SK-N-SH (cell line): Measurements from ENCODE around the gene AGMO. TPM values are rescaled to one million over a fixed set of nuclear protein-coding genes. Genes with fewer than 3 reads are reported as not detected.

Source experiments
- CTCF ChIA-PET: fragments of 300-600, 350-600 bp; formaldehyde crosslinking; extraction: SDS; loops from one replicate; lab custom pipeline; 2021; lab: Yijun Ruan, JAX
- POLR2A ChIA-PET: fragments of 350-600 bp; sonication (Branson Sonifier 250); formaldehyde crosslinking; extraction: SDS; loops from one replicate; lab custom pipeline; 2020; ENCODE audit warnings: antibody characterized with exemption, inconsistent platforms; lab: Yijun Ruan, JAX
- DNase-seq: peaks from one replicate; pipeline ENCODE4 v3.0.0; 2012
- H2AFZ ChIP-seq: fragments of 200-600 bp; sonication (generic); 2 replicates; pipeline ENCODE4 v1.8.1; 2016; ENCODE audit warnings: antibody characterized with exemption, mild to moderate bottlenecking, low read depth
- H3F3A ChIP-seq: fragments of 200-600 bp; sonication (generic); replicated peaks from 2 replicates; pipeline ENCODE3; 2016; ENCODE audit warnings: antibody characterized with exemption, mild to moderate bottlenecking; ENCODE audit not compliant: insufficient read depth
- H3K27ac ChIP-seq, 2 experiments: fragments of 200-500 bp in 1 of 2; fragments of 200-600 bp in 1 of 2; sonication (Bioruptor generic) in 1 of 2; sonication (generic), shearing (Covaris generic) in 1 of 2; 2 replicates each; pipeline versions ENCODE4 v1.5.1 to v1.6.1; 2014 to 2016; ENCODE audit warnings: low read depth in 2 of 2, inconsistent platforms in 1 of 2, low read length in 1 of 2, mild to moderate bottlenecking in 1 of 2, mixed read lengths in 1 of 2
- H3K27me3 ChIP-seq: fragments of 200-600 bp; sonication (generic), shearing (Covaris generic); 2 replicates; pipeline ENCODE4 v1.6.1; 2016; ENCODE audit warnings: mixed run types; ENCODE audit not compliant: insufficient read depth
- H3K36me3 ChIP-seq, 2 experiments: fragments of 200-500 bp in 1 of 2; fragments of 200-600 bp in 1 of 2; sonication (Bioruptor generic) in 1 of 2; sonication (generic) in 1 of 2; replicated peaks in 1 of 2; 2 replicates each; pipeline versions ENCODE3 to v1.5.1; 2014 to 2016; ENCODE audit warnings: low read length in 1 of 2, mild to moderate bottlenecking in 1 of 2; ENCODE audit not compliant: insufficient read depth in 2 of 2, control insufficient read depth in 1 of 2
- H3K4me1 ChIP-seq, 2 experiments: fragments of 200-500 bp in 1 of 2; fragments of 200-600 bp in 1 of 2; sonication (Bioruptor generic) in 1 of 2; sonication (generic), shearing (Covaris generic) in 1 of 2; 2 replicates each; pipeline versions ENCODE4 v1.5.1 to v1.6.1; 2014 to 2016; ENCODE audit warnings: low read depth in 1 of 2, low read length in 1 of 2, mixed run types in 1 of 2; ENCODE audit not compliant: insufficient read depth in 2 of 2, control insufficient read depth in 1 of 2
- H3K4me2 ChIP-seq: fragments of 200-600 bp; sonication (generic), shearing (Covaris generic); 2 replicates; pipeline ENCODE4 v1.6.1; 2017; ENCODE audit warnings: mixed run types
- H3K4me3 ChIP-seq, 2 experiments: fragments of 200-500 bp in 1 of 2; fragments of 200-600 bp in 1 of 2; sonication (Bioruptor generic) in 1 of 2; sonication (generic), shearing (Covaris generic) in 1 of 2; 2 replicates each; pipeline versions ENCODE4 v1.5.1 to v1.8.1; 2014 to 2016; ENCODE audit warnings: low read depth in 2 of 2, inconsistent platforms in 1 of 2, low read length in 1 of 2, mild to moderate bottlenecking in 1 of 2, mixed read lengths in 1 of 2, moderate library complexity in 1 of 2
- H3K79me2 ChIP-seq: fragments of 200-600 bp; sonication (generic); 2 replicates; pipeline ENCODE4 v1.8.1; 2017; ENCODE audit warnings: mild to moderate bottlenecking; ENCODE audit not compliant: insufficient read depth
- H3K9ac ChIP-seq: fragments of 200-600 bp; sonication (generic); 2 replicates; pipeline ENCODE4 v1.6.1; 2017; ENCODE audit warnings: mixed run types
- H3K9me2 ChIP-seq: fragments of 200-600 bp; sonication (generic); 2 replicates; pipeline ENCODE4 v1.6.1; 2017; ENCODE audit warnings: mixed run types
- H3K9me3 ChIP-seq: fragments of 200-600 bp; sonication (generic); 2 replicates; pipeline ENCODE4 v1.6.1; 2017; ENCODE audit warnings: mixed run types, mild to moderate bottlenecking, moderate library complexity
- H4K20me1 ChIP-seq: fragments of 200-600 bp; sonication (generic); 2 replicates; pipeline ENCODE4 v1.6.1; 2017; ENCODE audit warnings: mild to moderate bottlenecking, mixed run types; ENCODE audit not compliant: insufficient read depth
- CHD2 ChIP-seq: fragments of 150-350 bp; IDR thresholded peaks from 2 replicates; pipeline ENCODE4 v1.6.1; 2018; ENCODE audit warnings: low read length; ENCODE audit not compliant: partially characterized antibody
- ELF1 ChIP-seq: IDR thresholded peaks from 2 replicates; pipeline ENCODE4 v1.4.0; 2012
- EP300 ChIP-seq, 2 experiments: IDR thresholded peaks; 2 replicates each; pipeline versions ENCODE4 v1.4.0 to v1.6.1; 2012; ENCODE audit warnings: borderline replicate concordance in 1 of 2, low read depth in 1 of 2, low read length in 1 of 2
- EZH2phosphoT487 ChIP-seq: fragments of 200-600 bp; sonication (generic); IDR thresholded peaks from 2 replicates; pipeline ENCODE4 v1.6.1; 2017; ENCODE audit warnings: low read depth, mixed run types, mild to moderate bottlenecking, antibody characterized with exemption, moderate library complexity, borderline replicate concordance
- FOSL2 ChIP-seq: IDR thresholded peaks from 2 replicates; pipeline ENCODE4 v1.4.0; 2012; ENCODE audit warnings: low read depth, mild to moderate bottlenecking, moderate library complexity, borderline replicate concordance
- GABPA ChIP-seq: IDR thresholded peaks from 2 replicates; pipeline ENCODE4 v1.4.0; 2012; ENCODE audit warnings: low read depth, mild to moderate bottlenecking
- GATA2 ChIP-seq: sonication (generic); formaldehyde crosslinking; IDR thresholded peaks from 2 replicates; pipeline ENCODE4 v1.5.0; 2020; ENCODE audit warnings: mild to moderate bottlenecking, missing genetic modification reagents
- JUND ChIP-seq: IDR thresholded peaks from 2 replicates; pipeline ENCODE4 v1.4.0; 2012
- NFIC ChIP-seq: IDR thresholded peaks from 2 replicates; pipeline ENCODE4 v1.4.0; 2012; ENCODE audit warnings: borderline replicate concordance
- NRF1 ChIP-seq: IDR thresholded peaks from 2 replicates; pipeline ENCODE4 v1.6.1; 2012; ENCODE audit warnings: low read depth, mild to moderate bottlenecking, low read length
- RCOR1 ChIP-seq: fragments of 150-350 bp; IDR thresholded peaks from 2 replicates; pipeline ENCODE4 v1.6.1; 2017; ENCODE audit warnings: antibody characterized with exemption, low read length
- RFX5 ChIP-seq: IDR thresholded peaks from 2 replicates; pipeline ENCODE4 v1.6.1; 2012; ENCODE audit warnings: mild to moderate bottlenecking, improper control_type of control experiment, low read length
- TAF1 ChIP-seq: IDR thresholded peaks from 2 replicates; pipeline ENCODE4 v1.6.1; 2012; ENCODE audit warnings: low read depth, mild to moderate bottlenecking, low read length, moderate library complexity, borderline replicate concordance
- TEAD4 ChIP-seq: IDR thresholded peaks from 2 replicates; pipeline ENCODE4 v1.4.0; 2012; ENCODE audit warnings: mild to moderate bottlenecking, borderline replicate concordance; ENCODE audit not compliant: insufficient read depth
- YY1 ChIP-seq: IDR thresholded peaks from 2 replicates; pipeline ENCODE4 v1.4.0; 2012; ENCODE audit warnings: low read depth, mild to moderate bottlenecking
- WGBS: methylation state at CpG from one replicate; pipeline ENCODE4 v1.1.6; 2017; ENCODE audit warnings: low lambda C conversion rate; 5-methylcytosine and 5-hydroxymethylcytosine counted together
- polyA plus RNA-seq, 3 experiments: library from polyadenylated mRNA; depleted of rRNA; stranded (reverse); fragments of >200 nt; gene quantifications; 2 replicates each; pipeline ENCODE4 v1.2.3, GENCODE V29; 2012
- TF ChIP-seq, protein P1 (sequence below): fragments of 200-600 bp; sonication (generic); IDR thresholded peaks from 2 replicates; pipeline ENCODE4 v1.6.1; 2017; ENCODE audit warnings: antibody characterized with exemption, mild to moderate bottlenecking, moderate library complexity
- TF ChIP-seq, protein P2 (sequence below): fragments of 150-350 bp; IDR thresholded peaks from 2 replicates; pipeline ENCODE4 v1.6.1; 2016; ENCODE audit warnings: mild to moderate bottlenecking, low read depth, low read length
- TF ChIP-seq, protein P3 (sequence below): IDR thresholded peaks from 2 replicates; pipeline ENCODE4; 2012

AGMO gene
- polyA plus RNA-seq, 1 of the 3 experiments (the other 2 are of a cell fraction), result 0.05 TPM

DNA sequence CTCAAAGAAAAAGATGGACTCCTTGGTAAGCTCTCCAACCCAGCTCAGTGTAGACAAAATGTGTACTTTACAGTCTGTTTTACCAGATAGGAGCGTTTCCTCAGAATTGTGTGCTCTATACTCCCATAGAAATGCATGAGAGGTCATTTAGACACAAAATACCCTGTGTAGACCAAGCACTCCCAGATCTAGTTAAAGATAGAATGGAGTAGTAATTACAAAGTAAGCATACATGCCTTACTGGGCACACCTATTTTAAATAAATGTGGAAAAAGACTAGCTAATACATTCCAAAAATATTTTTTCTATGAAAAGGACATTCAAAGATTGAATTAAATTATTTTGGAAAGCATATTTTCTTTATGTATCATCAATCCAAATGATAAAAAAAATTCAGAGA lies 387.3 kb downstream of the AGMO start:
- no peak overlapping the region for H3K9ac ChIP-seq
- no peak for DNase-seq

DNA sequence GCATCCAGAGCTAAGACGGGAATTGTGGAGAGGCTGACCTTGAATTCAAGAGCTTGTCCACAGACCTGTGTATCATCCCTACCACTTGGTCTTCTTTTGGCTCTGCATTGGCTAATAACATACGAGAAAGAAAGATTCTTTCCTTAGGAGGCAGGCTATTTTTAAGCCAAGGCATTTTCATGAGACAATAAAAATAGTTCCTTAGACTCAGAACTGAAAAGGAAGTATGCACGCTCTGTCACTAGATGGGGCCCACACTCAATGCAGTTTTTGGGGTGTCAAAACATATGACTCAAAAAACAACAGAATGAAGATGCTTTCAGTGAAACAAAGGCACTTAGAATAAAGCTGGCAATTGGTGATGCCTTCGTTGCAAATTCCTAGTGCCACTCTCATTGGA lies 393.3 kb downstream of the AGMO start:
- Histone ChIP-seq H3F3A (no peaks in the 10 kb centered on the region), H3K4me2 (no peak overlapping the region), H3K27me3 (no peaks in the 10 kb centered on the region), H3K27ac (no peak overlapping the region), H3K4me3 (no peak overlapping the region), H3K4me1 (no peaks in the 10 kb centered on the region), H3K36me3 (no peaks in the 10 kb centered on the region), H3K9me2 (no peaks in the 10 kb centered on the region), H4K20me1 (no peaks in the 10 kb centered on the region), H3K9me3 (no peaks in the 10 kb centered on the region), H3K79me2 (no peaks in the 10 kb centered on the region), H3K9ac (no peak overlapping the region), H2AFZ (no peak overlapping the region)
- ChIA-PET POLR2A (no interaction called here), CTCF (interaction anchor here (1.0 to 1.7 kb wide), 4 partner anchors 19 to 552 kb away, joined by 3 to 5 read pairs (median 4); no protein-coding TSS in a partner anchor)
- WGBS, result 70% methylated on average over 4 of the region's 4 CpGs
- no peak for DNase-seq
- no peak for TF ChIP-seq RFX5
- TF ChIP-seq, protein P1, sequence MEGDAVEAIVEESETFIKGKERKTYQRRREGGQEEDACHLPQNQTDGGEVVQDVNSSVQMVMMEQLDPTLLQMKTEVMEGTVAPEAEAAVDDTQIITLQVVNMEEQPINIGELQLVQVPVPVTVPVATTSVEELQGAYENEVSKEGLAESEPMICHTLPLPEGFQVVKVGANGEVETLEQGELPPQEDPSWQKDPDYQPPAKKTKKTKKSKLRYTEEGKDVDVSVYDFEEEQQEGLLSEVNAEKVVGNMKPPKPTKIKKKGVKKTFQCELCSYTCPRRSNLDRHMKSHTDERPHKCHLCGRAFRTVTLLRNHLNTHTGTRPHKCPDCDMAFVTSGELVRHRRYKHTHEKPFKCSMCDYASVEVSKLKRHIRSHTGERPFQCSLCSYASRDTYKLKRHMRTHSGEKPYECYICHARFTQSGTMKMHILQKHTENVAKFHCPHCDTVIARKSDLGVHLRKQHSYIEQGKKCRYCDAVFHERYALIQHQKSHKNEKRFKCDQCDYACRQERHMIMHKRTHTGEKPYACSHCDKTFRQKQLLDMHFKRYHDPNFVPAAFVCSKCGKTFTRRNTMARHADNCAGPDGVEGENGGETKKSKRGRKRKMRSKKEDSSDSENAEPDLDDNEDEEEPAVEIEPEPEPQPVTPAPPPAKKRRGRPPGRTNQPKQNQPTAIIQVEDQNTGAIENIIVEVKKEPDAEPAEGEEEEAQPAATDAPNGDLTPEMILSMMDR, result peak; percentile 36

More for the DNA sequence above, 387.3 kb downstream of the AGMO start:
- H2AFZ ChIP-seq, result peak overlapping the region; percentile 64; the same call in 1 of the 2 replicates
- H3K27ac ChIP-seq, result no peak overlapping the region
- no peak overlapping the region for H3K4me2 ChIP-seq
- H3K9me3 ChIP-seq, result no peaks in the 10 kb centered on the region
- H3K79me2 ChIP-seq, result no peaks in the 10 kb centered on the region
- ChIA-PET POLR2A (no interaction called here), CTCF (interaction anchor here (0.5 to 1.4 kb wide), 3 partner anchors 12 to 49 kb away, joined by 3 to 4 read pairs (median 3); no protein-coding TSS in a partner anchor)
- no peaks in the 10 kb centered on the region for H4K20me1 ChIP-seq
- peaks cover 0 to 4% of the 10 kb centered on the region in 2 experiments; a peak in 1 of 4 replicates for H3K4me1 ChIP-seq
- WGBS, result 55% methylated on average over 1 of the region's 1 CpG
- H3K4me3 ChIP-seq, result no peak overlapping the region
- H3K27me3 ChIP-seq, result no peaks in the 10 kb centered on the region
- TF ChIP-seq EP300 (IDR thresholded peaks at IDR 0.05; ENCODE audit: borderline replicate concordance in 1 of 2, low read depth in 1 of 2, low read length in 1 of 2), result peak in 1 of 2 experiments; percentile 27; a peak in 1 of 4 replicates
- TF ChIP-seq NRF1, result no peak
- H3K36me3 ChIP-seq, result no peaks in the 10 kb centered on the region
- peaks cover 17% of the 10 kb centered on the region for H3F3A ChIP-seq
- H3K9me2 ChIP-seq, result no peaks in the 10 kb centered on the region

DNA sequence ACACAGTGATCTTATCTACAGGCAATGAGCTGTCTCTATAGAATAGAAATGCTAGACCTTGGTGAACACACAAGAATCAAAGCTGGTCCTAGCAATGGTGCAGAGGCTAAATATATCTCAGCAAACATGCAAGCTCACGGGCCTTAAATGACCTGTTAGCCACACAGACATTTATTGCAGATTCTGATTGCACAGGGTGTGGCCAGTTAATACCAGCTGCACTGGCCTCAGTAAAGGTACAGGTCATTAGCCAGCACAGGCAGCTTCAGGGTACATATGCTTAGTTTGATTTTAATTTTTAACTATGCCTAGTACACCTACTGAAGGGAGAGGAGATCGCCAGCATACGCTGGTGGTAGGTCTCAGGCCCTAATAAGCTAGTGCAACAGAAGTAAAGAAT lies 393.9 kb downstream of the AGMO start:
- H2AFZ ChIP-seq, result no peak overlapping the region
- H3K27ac ChIP-seq, result no peak overlapping the region
- H3K4me3 ChIP-seq, result no peak overlapping the region
- H3K4me2 ChIP-seq, result no peak overlapping the region
- H3K36me3 ChIP-seq, result no peaks in the 10 kb centered on the region
- no peak overlapping the region for H3K9ac ChIP-seq
- 90% methylated on average over 3 of the region's 3 CpGs for WGBS
- H3K9me2 ChIP-seq, result no peaks in the 10 kb centered on the region
- no peaks in the 10 kb centered on the region for H3K9me3 ChIP-seq
- no peaks in the 10 kb centered on the region for H3K79me2 ChIP-seq
- ChIA-PET POLR2A (no interaction called here), CTCF (interaction anchor here (0.7 to 1.7 kb wide), 4 partner anchors 16 to 553 kb away, joined by 3 to 5 read pairs (median 4); no protein-coding TSS in a partner anchor)
- no peaks in the 10 kb centered on the region for H3F3A ChIP-seq
- TF ChIP-seq FOSL2, result no peak
- TF ChIP-seq NFIC, result no peak
- no peak for TF ChIP-seq GATA2 (CRISPR knock-in tag)
- no peak for TF ChIP-seq GABPA
- no peak for TF ChIP-seq RCOR1
- no peak for TF ChIP-seq TAF1
- no peak for TF ChIP-seq YY1
- TF ChIP-seq, protein P2, sequence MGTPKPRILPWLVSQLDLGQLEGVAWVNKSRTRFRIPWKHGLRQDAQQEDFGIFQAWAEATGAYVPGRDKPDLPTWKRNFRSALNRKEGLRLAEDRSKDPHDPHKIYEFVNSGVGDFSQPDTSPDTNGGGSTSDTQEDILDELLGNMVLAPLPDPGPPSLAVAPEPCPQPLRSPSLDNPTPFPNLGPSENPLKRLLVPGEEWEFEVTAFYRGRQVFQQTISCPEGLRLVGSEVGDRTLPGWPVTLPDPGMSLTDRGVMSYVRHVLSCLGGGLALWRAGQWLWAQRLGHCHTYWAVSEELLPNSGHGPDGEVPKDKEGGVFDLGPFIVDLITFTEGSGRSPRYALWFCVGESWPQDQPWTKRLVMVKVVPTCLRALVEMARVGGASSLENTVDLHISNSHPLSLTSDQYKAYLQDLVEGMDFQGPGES, result no peak
- no peak for TF ChIP-seq JUND
- TF ChIP-seq, protein P3, sequence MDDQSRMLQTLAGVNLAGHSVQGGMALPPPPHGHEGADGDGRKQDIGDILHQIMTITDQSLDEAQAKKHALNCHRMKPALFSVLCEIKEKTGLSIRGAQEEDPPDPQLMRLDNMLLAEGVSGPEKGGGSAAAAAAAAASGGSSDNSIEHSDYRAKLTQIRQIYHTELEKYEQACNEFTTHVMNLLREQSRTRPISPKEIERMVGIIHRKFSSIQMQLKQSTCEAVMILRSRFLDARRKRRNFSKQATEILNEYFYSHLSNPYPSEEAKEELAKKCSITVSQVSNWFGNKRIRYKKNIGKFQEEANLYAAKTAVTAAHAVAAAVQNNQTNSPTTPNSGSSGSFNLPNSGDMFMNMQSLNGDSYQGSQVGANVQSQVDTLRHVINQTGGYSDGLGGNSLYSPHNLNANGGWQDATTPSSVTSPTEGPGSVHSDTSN, result no peak
- TF ChIP-seq EZH2phosphoT487, result no peak
- no peak for TF ChIP-seq CHD2
- TF ChIP-seq ELF1, result no peak
- TF ChIP-seq TEAD4, result no peak
- no peaks in the 10 kb centered on the region for H4K20me1 ChIP-seq
- no peak for DNase-seq
- no peaks in the 10 kb centered on the region for H3K27me3 ChIP-seq
- H3K4me1 ChIP-seq, result no peaks in the 10 kb centered on the region
